Astrocyte of the spinal cord (primary cell): ENCODE measurements around the gene BMP6.
A peak's percentile ranks its signal among the peaks of the same experiment; 100 is the strongest.

Experiments
- DNase-seq: peaks from one replicate; pipeline ENCODE4 v3.0.0; 2011; ENCODE audit warnings: low read depth, low spot score
- H3K4me3 ChIP-seq: 2 replicates; pipeline ENCODE4 v1.5.1; 2011; ENCODE audit warnings: low read depth, mild to moderate bottlenecking, low read length, moderate library complexity
- in situ Hi-C: cut with HindIII; loops from 2 replicates; pipeline ENCODE4 v1.10.0; 2017; ENCODE audit warnings: low sequenced_read_pairs
- TF ChIP-seq, protein P1 (sequence below): IDR thresholded peaks from 2 replicates; pipeline ENCODE4 v1.5.1; 2012; ENCODE audit warnings: low read depth, mild to moderate bottlenecking, low read length, inconsistent platforms

Gene BMP6

DNA sequence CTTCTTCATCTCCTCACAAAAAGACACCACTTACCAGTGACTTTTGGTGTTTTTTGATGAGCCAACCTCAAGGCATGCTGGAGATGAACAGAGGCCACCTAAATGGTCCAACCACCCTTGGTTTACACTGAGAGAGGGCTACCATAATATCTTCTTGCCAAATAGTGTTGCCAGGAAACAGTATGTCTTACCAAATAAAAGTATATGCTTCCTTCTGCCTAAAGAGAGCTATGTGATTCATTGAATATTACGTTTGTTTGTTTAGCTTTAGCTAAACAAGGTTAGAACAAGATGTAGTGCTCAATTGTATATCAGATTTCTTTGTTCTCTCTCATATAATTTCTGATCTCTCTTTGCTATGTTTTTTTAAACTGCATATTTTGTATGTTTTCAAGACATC, 40.6 kb upstream of the BMP6 start:
- H3K4me3 ChIP-seq, result no peak overlapping the region
- TF ChIP-seq, protein P1, sequence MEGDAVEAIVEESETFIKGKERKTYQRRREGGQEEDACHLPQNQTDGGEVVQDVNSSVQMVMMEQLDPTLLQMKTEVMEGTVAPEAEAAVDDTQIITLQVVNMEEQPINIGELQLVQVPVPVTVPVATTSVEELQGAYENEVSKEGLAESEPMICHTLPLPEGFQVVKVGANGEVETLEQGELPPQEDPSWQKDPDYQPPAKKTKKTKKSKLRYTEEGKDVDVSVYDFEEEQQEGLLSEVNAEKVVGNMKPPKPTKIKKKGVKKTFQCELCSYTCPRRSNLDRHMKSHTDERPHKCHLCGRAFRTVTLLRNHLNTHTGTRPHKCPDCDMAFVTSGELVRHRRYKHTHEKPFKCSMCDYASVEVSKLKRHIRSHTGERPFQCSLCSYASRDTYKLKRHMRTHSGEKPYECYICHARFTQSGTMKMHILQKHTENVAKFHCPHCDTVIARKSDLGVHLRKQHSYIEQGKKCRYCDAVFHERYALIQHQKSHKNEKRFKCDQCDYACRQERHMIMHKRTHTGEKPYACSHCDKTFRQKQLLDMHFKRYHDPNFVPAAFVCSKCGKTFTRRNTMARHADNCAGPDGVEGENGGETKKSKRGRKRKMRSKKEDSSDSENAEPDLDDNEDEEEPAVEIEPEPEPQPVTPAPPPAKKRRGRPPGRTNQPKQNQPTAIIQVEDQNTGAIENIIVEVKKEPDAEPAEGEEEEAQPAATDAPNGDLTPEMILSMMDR, result no peak
- in situ Hi-C loops, result no loop called here
- DNase-seq, result no peak

DNA sequence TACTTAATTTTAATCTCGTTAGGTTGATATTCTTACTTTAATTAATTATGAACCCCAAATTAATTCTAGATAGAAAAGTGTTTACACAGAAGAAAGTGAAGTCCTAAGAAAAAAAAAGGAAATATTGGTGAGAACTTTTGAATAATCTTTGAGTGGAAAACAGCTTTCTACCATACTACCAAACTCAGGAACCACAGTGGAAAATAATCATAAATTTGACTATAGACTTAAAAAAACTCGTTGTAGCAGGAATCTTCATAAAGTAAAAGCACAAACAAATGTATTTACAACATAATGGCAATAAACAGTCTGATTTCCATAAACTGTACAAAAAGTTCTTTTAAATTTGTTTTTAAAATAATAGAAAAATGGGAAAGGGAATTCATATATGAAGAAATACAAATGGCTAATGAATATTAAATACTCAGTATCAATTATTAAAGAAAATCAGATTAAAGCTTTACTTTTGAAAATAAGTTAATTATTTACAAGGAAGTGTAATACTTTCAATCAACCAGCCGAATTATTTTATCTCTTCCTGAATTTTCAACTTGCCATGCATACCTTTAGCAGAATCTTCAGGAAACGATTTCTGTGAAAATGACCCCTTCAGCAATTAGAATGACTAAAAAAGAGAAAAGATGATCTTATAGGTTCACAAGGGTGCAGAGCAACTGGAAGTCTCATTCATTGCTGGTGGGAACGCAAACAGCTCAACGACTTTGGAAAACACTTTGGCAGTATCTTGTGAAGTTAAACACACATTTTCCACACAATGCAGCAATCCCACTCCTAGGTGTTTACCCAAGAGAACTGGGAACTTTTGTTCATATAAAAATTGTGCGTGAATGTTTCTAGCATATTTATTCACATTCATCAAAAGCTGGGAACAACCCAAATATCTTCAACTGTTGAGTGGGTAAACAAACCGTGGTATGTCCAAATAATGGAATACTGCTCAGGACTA, 38.5 kb upstream of the BMP6 start:
- no peak for DNase-seq
- TF ChIP-seq, protein P1, result no peak
- H3K4me3 ChIP-seq, result no peak overlapping the region
- in situ Hi-C loops, result no loop called here

DNA sequence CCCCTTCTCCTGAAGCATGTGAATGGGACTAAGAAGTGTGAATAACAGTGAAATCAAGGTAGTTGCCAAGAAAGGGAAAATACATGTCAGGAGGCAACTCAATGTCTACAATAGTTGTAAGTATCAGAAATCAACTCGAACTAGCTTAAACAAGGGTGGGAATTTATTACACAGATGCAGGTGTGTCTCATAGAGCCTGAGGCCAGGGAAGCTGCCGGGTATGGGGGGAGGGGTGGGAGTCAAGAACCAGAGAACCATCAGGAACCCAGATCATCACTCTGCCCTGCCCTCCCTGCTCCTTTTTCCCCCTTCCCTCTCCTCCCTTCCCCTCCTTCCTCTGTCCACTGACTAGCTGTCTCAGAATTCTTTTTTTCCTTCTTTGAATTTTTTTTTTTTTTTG, 34.9 kb upstream of the BMP6 start:
- no peak for DNase-seq
- in situ Hi-C loops, result no loop called here
- no peak overlapping the region for H3K4me3 ChIP-seq
- TF ChIP-seq, protein P1, result no peak

DNA sequence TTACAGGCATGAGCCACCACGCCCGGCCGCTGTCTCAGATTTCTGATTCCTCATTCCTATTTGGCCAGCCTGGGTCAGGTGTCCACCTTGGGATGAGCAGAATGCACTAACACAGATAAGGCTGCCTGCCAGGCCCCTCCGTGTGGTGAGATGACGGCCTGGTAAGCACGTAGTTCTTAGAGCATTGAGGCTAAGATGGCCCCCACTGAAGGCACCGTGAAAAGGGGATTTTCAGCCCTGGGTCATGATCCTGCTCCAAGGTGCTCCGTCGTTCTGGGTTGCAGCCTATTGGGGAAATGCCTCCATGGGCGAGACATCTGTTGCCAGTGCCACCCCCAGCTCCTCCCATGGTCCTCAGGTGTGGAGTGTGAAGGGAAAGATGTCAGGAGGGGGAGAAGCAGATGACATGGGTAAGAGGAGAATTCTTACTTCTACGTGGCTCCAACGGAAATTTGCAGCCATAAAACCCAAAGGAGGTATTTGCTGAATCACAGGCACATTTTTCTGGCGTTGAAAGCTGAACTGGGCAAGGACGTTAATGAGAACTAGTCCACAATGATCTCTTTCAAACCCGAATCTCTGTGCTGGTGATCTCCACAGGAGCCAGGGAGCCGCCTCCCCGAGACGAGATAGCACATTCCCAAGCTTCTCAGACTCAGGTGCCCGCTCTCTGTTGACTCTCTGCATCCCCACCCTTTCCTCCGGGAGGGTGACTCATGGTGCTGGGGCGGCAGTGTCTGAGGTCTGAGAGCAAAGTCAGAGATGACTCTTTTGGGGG, 34.0 kb upstream of the BMP6 start:
- peak; percentile 61 for DNase-seq
- H3K4me3 ChIP-seq, result no peak overlapping the region
- in situ Hi-C loops, result no loop called here
- TF ChIP-seq, protein P1, result no peak

DNA sequence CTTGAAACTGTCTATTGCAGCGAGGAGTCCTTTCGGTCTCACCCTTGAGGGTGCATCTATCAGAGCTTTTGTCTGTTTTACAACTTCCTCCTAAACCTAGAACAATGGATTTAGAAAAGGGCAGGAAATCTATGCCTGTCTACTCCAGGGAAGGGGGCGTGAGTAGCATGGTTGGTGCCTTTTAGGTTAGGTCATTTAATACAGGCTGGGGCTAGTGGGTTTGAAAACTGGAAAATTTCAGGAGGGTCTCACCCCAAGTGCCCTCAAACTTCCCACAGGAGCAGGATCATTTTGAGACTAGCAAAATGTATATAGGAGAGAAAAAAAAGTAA, 33.5 kb upstream of the BMP6 start:
- TF ChIP-seq, protein P1, result no peak
- in situ Hi-C loops, result no loop called here
- no peak for DNase-seq
- no peak overlapping the region for H3K4me3 ChIP-seq

DNA sequence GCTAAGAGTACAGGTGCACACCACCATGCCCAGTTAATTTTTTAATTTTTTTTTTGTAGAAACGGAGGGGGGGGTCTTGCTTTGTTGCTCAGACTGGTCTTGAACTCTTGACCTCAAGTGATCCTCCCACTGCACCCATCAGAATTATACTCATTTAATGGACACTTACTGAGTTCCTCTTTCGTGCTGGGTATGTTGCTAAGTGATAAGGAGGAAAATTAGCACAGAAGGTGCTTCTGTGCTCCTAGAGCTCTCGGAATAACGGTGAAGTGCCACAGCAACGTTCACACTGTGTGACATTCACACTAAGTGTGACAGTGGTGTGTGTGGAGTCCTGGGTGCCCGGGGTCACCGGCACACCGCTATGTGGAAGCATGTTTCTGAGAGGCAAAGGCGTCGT, 32.1 kb upstream of the BMP6 start:
- in situ Hi-C loops, result no loop called here
- no peak for DNase-seq
- H3K4me3 ChIP-seq, result no peak overlapping the region
- TF ChIP-seq, protein P1, result no peak
